Measurements from ENCODE around the gene PLA2G2D. TPM values are rescaled to one million over a fixed set of nuclear protein-coding genes. Genes with fewer than 3 reads are reported as not detected.

Gene PLA2G2D
- total RNA-seq, 1 donor: not detected

DNA sequence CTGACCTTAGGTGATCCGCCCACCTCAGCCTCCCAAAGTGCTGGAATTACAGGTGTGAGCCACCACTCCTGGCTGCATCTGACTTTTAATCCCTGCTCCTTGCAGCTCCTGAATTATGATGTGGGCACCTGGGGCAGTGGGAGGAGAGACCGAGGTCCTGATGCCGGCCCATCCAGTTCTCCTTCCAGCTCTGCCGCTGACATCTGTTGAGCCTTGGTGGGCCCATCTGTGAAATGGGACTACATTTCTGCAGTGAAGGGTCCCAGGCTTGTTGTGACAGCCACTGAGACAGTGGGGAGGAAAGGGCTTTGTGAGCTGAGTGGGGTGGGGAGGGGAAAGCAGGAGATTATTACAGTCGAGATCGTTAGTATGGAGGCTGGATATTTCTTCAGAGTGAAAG is 31.6 kb upstream of the PLA2G2D start:
- Histone ChIP-seq H4K20me1 (ENCODE audit: insufficient read depth, low read length) (no peaks in the 10 kb centered on the region), H3K36me3 (ENCODE audit: insufficient read depth, low read length) (no peaks in the 10 kb centered on the region), H3K9me3 (ENCODE audit: low read depth, low read length) (no peaks in the 10 kb centered on the region), H3K4me3 (ENCODE audit: insufficient read depth, low read length) (no peak overlapping the region), H3K79me2 (ENCODE audit: insufficient read depth, low read length) (no peaks in the 10 kb centered on the region), H3K4me1 (ENCODE audit: insufficient read depth, low read length) (peaks cover 13% of the 10 kb centered on the region), H2AFZ (ENCODE audit: low read length) (no peak overlapping the region), H3K27me3 (ENCODE audit: insufficient read depth, low read length) (peaks cover 3% of the 10 kb centered on the region), H3K4me2 (ENCODE audit: insufficient read depth, low read length) (no peak overlapping the region), H3K27ac (ENCODE audit: low read depth, low read length) (no peak overlapping the region)
- peak; percentile 78 for DNase-seq (ENCODE audit: insufficient read length, low spot score, missing footprints)
- TF ChIP-seq, protein P1, sequence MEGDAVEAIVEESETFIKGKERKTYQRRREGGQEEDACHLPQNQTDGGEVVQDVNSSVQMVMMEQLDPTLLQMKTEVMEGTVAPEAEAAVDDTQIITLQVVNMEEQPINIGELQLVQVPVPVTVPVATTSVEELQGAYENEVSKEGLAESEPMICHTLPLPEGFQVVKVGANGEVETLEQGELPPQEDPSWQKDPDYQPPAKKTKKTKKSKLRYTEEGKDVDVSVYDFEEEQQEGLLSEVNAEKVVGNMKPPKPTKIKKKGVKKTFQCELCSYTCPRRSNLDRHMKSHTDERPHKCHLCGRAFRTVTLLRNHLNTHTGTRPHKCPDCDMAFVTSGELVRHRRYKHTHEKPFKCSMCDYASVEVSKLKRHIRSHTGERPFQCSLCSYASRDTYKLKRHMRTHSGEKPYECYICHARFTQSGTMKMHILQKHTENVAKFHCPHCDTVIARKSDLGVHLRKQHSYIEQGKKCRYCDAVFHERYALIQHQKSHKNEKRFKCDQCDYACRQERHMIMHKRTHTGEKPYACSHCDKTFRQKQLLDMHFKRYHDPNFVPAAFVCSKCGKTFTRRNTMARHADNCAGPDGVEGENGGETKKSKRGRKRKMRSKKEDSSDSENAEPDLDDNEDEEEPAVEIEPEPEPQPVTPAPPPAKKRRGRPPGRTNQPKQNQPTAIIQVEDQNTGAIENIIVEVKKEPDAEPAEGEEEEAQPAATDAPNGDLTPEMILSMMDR (IDR thresholded peaks at IDR 0.05; ENCODE audit: extremely low read depth, low read depth, low read length): no peak

DNA sequence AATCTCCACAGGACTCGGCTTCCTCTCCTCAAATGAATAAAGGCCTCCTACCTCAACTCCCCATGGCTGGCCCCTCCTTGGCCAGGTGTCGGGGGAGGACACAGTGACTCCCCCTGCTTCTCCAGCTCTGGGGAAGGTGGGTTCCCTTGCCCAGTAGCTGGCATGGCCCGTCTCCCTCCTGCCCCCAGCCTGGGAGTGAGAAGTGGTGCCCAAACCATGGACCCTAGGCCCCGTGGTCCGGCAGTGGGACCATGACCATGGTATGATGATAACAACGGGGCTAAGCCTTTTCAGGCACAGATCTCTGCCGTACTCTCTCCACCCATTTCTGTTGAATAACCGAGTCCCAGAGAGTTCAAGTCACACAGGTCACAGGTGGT is 31.0 kb upstream of the PLA2G2D start:
- no peaks in the 10 kb centered on the region for H3K9me3 ChIP-seq (ENCODE audit: low read depth, low read length)
- H3K4me2 ChIP-seq (ENCODE audit: insufficient read depth, low read length): no peak overlapping the region
- TF ChIP-seq, protein P1 (IDR thresholded peaks at IDR 0.05; ENCODE audit: extremely low read depth, low read depth, low read length): no peak
- H2AFZ ChIP-seq (ENCODE audit: low read length): no peak overlapping the region
- no peak overlapping the region for H3K4me3 ChIP-seq (ENCODE audit: insufficient read depth, low read length)
- H4K20me1 ChIP-seq (ENCODE audit: insufficient read depth, low read length): no peaks in the 10 kb centered on the region
- H3K79me2 ChIP-seq (ENCODE audit: insufficient read depth, low read length): no peaks in the 10 kb centered on the region
- DNase-seq (ENCODE audit: insufficient read length, low spot score, missing footprints): no peak
- H3K27ac ChIP-seq (ENCODE audit: low read depth, low read length): no peak overlapping the region
- H3K27me3 ChIP-seq (ENCODE audit: insufficient read depth, low read length): peaks cover 3% of the 10 kb centered on the region
- peaks cover 13% of the 10 kb centered on the region for H3K4me1 ChIP-seq (ENCODE audit: insufficient read depth, low read length)
- H3K36me3 ChIP-seq (ENCODE audit: insufficient read depth, low read length): no peaks in the 10 kb centered on the region

DNA sequence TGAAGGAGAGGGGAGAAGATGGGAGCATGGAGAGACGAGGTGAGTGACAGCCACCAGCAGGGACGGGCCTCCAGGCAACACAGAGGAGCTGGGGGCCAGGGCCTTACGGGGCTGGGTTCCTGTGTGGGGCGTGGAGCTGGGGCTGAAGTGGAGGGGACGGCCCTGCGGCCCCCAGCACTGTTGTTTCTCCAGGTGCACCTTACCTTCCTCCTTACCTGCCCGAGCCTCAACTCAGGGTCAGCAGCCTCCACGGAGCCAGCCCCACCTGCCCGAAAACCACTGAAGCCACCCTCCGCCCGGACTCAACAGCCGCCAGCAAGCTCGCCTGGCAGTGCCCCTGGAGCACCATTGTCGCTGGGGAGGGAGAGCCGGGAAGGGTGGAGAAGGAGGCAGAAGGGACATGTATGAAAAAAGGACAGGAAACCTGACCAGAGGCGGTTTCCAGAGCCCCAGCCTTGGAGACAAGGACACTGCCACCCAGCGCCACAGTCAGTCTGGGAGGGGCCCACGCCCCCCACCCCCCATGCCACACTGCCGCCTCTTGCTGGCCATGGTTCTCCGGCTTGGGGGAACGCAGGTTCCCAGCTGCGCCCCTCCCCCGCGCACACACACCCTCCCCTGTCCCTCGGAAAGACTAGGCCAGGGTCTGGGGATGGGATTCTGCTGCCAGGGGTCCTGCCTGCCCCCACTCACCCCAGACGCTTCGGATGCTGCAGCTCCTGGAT is 30.4 kb upstream of the PLA2G2D start:
- no peaks in the 10 kb centered on the region for H3K9me3 ChIP-seq (ENCODE audit: low read depth, low read length)
- H3K4me3 ChIP-seq (ENCODE audit: insufficient read depth, low read length): no peak overlapping the region
- H4K20me1 ChIP-seq (ENCODE audit: insufficient read depth, low read length): no peaks in the 10 kb centered on the region
- H3K4me2 ChIP-seq (ENCODE audit: insufficient read depth, low read length): no peak overlapping the region
- peak; percentile 73 for DNase-seq (ENCODE audit: insufficient read length, low spot score, missing footprints)
- H3K27ac ChIP-seq (ENCODE audit: low read depth, low read length): no peak overlapping the region
- peaks cover 3% of the 10 kb centered on the region for H3K27me3 ChIP-seq (ENCODE audit: insufficient read depth, low read length)
- H3K79me2 ChIP-seq (ENCODE audit: insufficient read depth, low read length): no peaks in the 10 kb centered on the region
- peaks cover 13% of the 10 kb centered on the region for H3K4me1 ChIP-seq (ENCODE audit: insufficient read depth, low read length)
- no peaks in the 10 kb centered on the region for H3K36me3 ChIP-seq (ENCODE audit: insufficient read depth, low read length)
- TF ChIP-seq, protein P1 (IDR thresholded peaks at IDR 0.05; ENCODE audit: extremely low read depth, low read depth, low read length): no peak
- H2AFZ ChIP-seq (ENCODE audit: low read length): no peak overlapping the region

DNA sequence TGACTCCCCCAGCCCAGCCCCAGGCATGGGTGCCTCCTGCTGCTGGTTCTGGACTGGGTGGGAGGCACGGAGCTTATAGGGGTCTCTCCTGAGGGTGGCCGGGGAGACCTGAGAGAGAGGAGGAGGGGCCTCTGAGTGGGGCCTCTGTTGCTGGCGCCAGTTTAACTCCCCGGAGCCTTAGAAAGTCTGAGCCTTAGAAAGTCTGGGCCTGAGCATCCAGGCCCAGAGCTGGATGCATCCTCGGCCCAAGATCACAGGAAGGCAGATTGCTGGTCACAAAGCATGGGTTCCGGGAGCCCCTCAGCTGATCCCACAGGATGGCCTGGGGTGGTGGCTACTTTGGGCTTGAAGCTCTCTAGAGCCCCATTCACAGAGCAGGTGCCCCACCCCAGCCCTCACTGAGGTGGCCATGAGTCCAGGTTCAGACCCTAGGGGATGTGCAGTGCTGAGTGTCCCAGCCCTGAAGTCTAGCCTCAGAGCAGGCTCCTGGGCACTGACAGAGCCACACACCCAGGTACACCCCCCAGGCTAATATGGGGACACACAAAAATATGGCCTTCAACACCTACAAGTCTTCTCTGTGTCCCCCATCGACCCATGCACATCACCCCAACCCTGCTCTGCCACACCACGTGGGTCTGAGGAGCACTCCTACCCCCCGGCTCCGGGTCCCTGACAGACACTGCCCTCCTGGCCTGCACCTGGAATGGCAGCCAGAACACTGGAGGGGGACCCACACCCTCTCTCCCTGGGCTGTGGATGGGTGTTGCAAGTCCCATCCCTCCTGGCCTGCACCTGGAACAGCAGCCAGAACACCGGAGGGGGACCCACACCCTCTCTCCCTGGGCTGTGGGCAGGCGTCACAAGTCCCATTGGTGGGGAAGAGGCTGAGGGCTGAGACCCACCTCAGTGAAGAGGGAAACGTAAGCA is 29.5 kb upstream of the PLA2G2D start:
- Histone ChIP-seq H4K20me1 (ENCODE audit: insufficient read depth, low read length) (no peaks in the 10 kb centered on the region), H3K27ac (ENCODE audit: low read depth, low read length) (no peak overlapping the region), H3K79me2 (ENCODE audit: insufficient read depth, low read length) (no peaks in the 10 kb centered on the region), H3K4me3 (ENCODE audit: insufficient read depth, low read length) (no peak overlapping the region), H3K4me1 (ENCODE audit: insufficient read depth, low read length) (peaks cover 13% of the 10 kb centered on the region), H3K36me3 (ENCODE audit: insufficient read depth, low read length) (no peaks in the 10 kb centered on the region), H3K4me2 (ENCODE audit: insufficient read depth, low read length) (no peak overlapping the region), H2AFZ (ENCODE audit: low read length) (no peak overlapping the region), H3K27me3 (ENCODE audit: insufficient read depth, low read length) (peaks cover 5% of the 10 kb centered on the region), H3K9me3 (ENCODE audit: low read depth, low read length) (no peaks in the 10 kb centered on the region)
- TF ChIP-seq, protein P1 (IDR thresholded peaks at IDR 0.05; ENCODE audit: extremely low read depth, low read depth, low read length): no peak
- DNase-seq (ENCODE audit: insufficient read length, low spot score, missing footprints): peak; percentile 55

Data from osteoblast (primary cell).